ENCODE results near the gene SVIL. TPM values are rescaled to one million over a fixed set of nuclear protein-coding genes. Genes with fewer than 3 reads are reported as not detected.
A peak's percentile ranks its signal among the peaks of the same experiment; 100 is the strongest.

Gene SVIL
- total RNA-seq, 1 donor from 2014 or later, result 118 TPM

DNA sequence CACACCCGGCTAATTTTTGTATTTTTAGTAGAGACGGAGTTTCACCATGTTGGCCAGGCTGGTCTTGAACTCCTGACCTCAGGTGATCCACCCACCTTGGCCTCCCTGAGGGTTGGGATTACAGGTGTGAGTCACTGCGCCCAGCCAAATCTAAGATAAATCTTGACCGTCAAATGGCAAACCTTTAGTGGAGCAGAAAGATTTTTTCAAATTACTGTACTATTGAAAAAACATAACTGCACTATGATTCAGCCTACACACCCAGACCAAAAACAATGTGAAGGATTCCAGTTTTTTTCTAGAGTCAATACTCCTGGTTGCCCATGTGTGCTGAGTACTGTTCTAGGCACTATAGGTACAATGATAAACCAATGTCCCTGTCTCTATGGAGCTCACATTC, 33.9 kb upstream of the SVIL start:
- H3K9me3 ChIP-seq, result no peaks in the 10 kb centered on the region
- intact Hi-C loops (cut with DNase I), result no loop called here
- DNase-seq (no peak), ATAC-seq (no peak)
- peaks cover 12% of the 10 kb centered on the region for H3K4me1 ChIP-seq
- H3K27me3 ChIP-seq (ENCODE audit: low read depth), result no peaks in the 10 kb centered on the region
- H3K36me3 ChIP-seq, result no peaks in the 10 kb centered on the region
- H3K4me3 ChIP-seq, result no peak overlapping the region
- no peak for TF ChIP-seq CTCF (IDR thresholded peaks at IDR 0.05)
- H3K27ac ChIP-seq, result no peak overlapping the region

DNA sequence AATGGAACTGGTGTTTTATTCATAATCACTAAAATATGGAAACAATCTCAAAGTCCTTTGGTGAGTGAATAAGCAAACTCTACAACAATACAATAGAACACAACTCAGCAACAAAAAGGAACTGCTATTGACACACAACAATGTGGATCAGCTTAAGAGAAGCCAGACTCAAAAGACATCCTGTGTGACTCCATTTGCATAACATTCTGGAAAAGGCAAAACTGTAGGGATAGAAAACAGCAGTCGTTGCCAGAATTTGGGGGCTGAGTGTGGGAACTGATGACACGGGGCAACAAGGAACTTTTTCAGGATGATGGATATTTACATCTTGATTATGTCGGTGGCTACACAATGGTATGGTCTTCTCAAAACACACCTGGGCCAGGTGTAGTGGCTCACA, 32.4 kb upstream of the SVIL start:
- Histone ChIP-seq H3K4me3 (no peak overlapping the region), H3K9me3 (no peaks in the 10 kb centered on the region), H3K27ac (no peak overlapping the region), H3K36me3 (no peaks in the 10 kb centered on the region), H3K4me1 (peaks cover 12% of the 10 kb centered on the region), H3K27me3 (ENCODE audit: low read depth) (no peaks in the 10 kb centered on the region)
- intact Hi-C loops (cut with DNase I), result no loop called here
- no peak for TF ChIP-seq CTCF (IDR thresholded peaks at IDR 0.05)
- ATAC-seq (no peak), DNase-seq (no peak)

- no peaks in the 10 kb centered on the region for H3K9me3 ChIP-seq
- DNase-seq (no peak), ATAC-seq (no peak)
- no peak for TF ChIP-seq CTCF (IDR thresholded peaks at IDR 0.05)
- H3K27me3 ChIP-seq (ENCODE audit: low read depth), result no peaks in the 10 kb centered on the region
- H3K4me3 ChIP-seq, result no peak overlapping the region
- no peak overlapping the region for H3K27ac ChIP-seq
- intact Hi-C loops (cut with DNase I), result no loop called here
- no peaks in the 10 kb centered on the region for H3K36me3 ChIP-seq
- peaks cover 16% of the 10 kb centered on the region for H3K4me1 ChIP-seq
These were observed 31.4 kb upstream of the SVIL start for GRCh38 chr10:29666201-29666600.

DNA sequence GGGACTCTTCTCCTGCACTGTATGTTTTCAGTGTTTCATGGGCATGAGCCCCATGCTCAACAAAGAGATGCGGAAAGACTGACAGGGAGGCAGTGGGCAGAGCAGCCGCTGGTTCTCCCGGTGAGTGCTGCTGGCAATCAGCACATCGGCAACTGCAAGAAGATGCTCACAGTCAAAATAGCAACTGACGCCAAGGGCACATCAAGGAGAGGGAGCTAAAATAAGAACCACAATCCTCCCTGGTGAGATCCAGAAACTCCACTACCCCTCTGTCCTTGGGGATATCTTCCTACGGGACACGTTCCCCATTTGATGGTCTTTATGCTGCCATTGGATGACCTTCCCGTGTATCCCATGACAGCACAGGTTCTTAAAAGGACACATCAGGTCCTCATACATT, 28.9 kb upstream of the SVIL start:
- no peak for ATAC-seq
- intact Hi-C loops (cut with DNase I), result no loop called here

GRCh38 chr10:29658984-29659965, 24.5 kb upstream of the SVIL start:
- TF ChIP-seq CTCF (IDR thresholded peaks at IDR 0.05), result peak; percentile 43
- Histone ChIP-seq H3K4me1 (peaks cover 37% of the 10 kb centered on the region), H3K27me3 (ENCODE audit: low read depth) (no peaks in the 10 kb centered on the region), H3K4me3 (no peak overlapping the region), H3K27ac (peak overlapping the region; percentile 69), H3K36me3 (peaks cover 6% of the 10 kb centered on the region), H3K9me3 (no peaks in the 10 kb centered on the region)
- intact Hi-C loops (cut with DNase I), result no loop called here
- peak; percentile 95 to 97 for ATAC-seq
- DNase-seq, result peak; percentile 67

More for the DNA sequence above, 28.9 kb upstream of the SVIL start:
- no peak overlapping the region for H3K4me3 ChIP-seq
- no peak overlapping the region for H3K27ac ChIP-seq
- no peak for TF ChIP-seq CTCF (IDR thresholded peaks at IDR 0.05)
- no peaks in the 10 kb centered on the region for H3K36me3 ChIP-seq
- DNase-seq, result no peak
- no peaks in the 10 kb centered on the region for H3K27me3 ChIP-seq (ENCODE audit: low read depth)
- peaks cover 30% of the 10 kb centered on the region for H3K4me1 ChIP-seq
- no peaks in the 10 kb centered on the region for H3K9me3 ChIP-seq

Data from lower lobe of right lung (tissue), 2 donors.